A549 (cell line): ENCODE measurements around the gene MAN2B2.

Experiments used
- CEBPB ChIP-seq, 2 experiments: fragments of >200 bp in 1 of 2; sonication (Bioruptor Twin) in 1 of 2; formaldehyde crosslinking in 1 of 2; IDR thresholded peaks; 2 replicates each; pipeline ENCODE4 v1.6.1; 2012 to 2016
- EHMT2 ChIP-seq: fragments of 200-600 bp; sonication (generic); IDR thresholded peaks from 2 replicates; pipeline ENCODE4 v1.6.1; 2016; ENCODE audit warnings: antibody characterized with exemption, low read depth, mild to moderate bottlenecking, moderate library complexity
- EP300 ChIP-seq, 2 experiments: fragments of >200 bp; sonication (Bioruptor Twin); formaldehyde crosslinking; IDR thresholded peaks; 2 replicates in 1 of 2; 3 replicates in 1 of 2; pipeline ENCODE4 v1.6.1; 2016 to 2017
- KDM1A ChIP-seq: fragments of 200-600 bp; sonication (generic); IDR thresholded peaks from 2 replicates; pipeline ENCODE4 v1.6.1; 2016; ENCODE audit warnings: low read depth, mild to moderate bottlenecking
- MAZ ChIP-seq: fragments of 150-350 bp; IDR thresholded peaks from 2 replicates; pipeline ENCODE4 v1.6.1; 2014; ENCODE audit warnings: antibody characterized with exemption, low read depth, low read length, borderline replicate concordance
- PHF8 ChIP-seq: fragments of 200-600 bp; sonication (generic); IDR thresholded peaks from 2 replicates; pipeline ENCODE4 v1.6.1; 2016; ENCODE audit warnings: low read depth, mild to moderate bottlenecking, antibody characterized with exemption, moderate library complexity, borderline replicate concordance
- POLR2A ChIP-seq: IDR thresholded peaks from 2 replicates; pipeline ENCODE4 v1.6.1; 2012; ENCODE audit warnings: mild to moderate bottlenecking, low read length
- RCOR1 ChIP-seq: fragments of 150-350 bp; IDR thresholded peaks from 2 replicates; pipeline ENCODE4 v1.6.1; 2014; ENCODE audit warnings: antibody characterized with exemption, low read length, low read depth
- ZSCAN20 ChIP-seq: fragments of 250-450 bp; sonication (Bioruptor Pico); IDR thresholded peaks from 2 replicates; pipeline ENCODE4 v1.8.0; 2022; ENCODE audit warnings: mild to moderate bottlenecking, moderate library complexity
- TF ChIP-seq, protein P1 (sequence below): fragments of >200 bp; sonication (Bioruptor Twin); formaldehyde crosslinking; IDR thresholded peaks from 3 replicates; pipeline ENCODE4 v1.5.1; 2016
- TF ChIP-seq, protein P2 (sequence below): fragments of 200-600 bp; sonication (generic); IDR thresholded peaks from 2 replicates; pipeline ENCODE4 v1.6.1; 2016; ENCODE audit warnings: antibody characterized with exemption, mild to moderate bottlenecking, moderate library complexity

GRCh38 chr4:6594341-6594740 lies 19.4 kb downstream of the MAN2B2 start:
- TF ChIP-seq MAZ (no peak), ZSCAN20 (no peak), RCOR1 (no peak), POLR2A (no peak), CEBPB (IDR thresholded peaks at IDR 0.05) (no peak), EP300 (IDR thresholded peaks at IDR 0.05) (no peak), KDM1A (no peak), EHMT2 (no peak), PHF8 (no peak)
- TF ChIP-seq, protein P1, sequence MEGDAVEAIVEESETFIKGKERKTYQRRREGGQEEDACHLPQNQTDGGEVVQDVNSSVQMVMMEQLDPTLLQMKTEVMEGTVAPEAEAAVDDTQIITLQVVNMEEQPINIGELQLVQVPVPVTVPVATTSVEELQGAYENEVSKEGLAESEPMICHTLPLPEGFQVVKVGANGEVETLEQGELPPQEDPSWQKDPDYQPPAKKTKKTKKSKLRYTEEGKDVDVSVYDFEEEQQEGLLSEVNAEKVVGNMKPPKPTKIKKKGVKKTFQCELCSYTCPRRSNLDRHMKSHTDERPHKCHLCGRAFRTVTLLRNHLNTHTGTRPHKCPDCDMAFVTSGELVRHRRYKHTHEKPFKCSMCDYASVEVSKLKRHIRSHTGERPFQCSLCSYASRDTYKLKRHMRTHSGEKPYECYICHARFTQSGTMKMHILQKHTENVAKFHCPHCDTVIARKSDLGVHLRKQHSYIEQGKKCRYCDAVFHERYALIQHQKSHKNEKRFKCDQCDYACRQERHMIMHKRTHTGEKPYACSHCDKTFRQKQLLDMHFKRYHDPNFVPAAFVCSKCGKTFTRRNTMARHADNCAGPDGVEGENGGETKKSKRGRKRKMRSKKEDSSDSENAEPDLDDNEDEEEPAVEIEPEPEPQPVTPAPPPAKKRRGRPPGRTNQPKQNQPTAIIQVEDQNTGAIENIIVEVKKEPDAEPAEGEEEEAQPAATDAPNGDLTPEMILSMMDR, result no peak
- TF ChIP-seq, protein P2, sequence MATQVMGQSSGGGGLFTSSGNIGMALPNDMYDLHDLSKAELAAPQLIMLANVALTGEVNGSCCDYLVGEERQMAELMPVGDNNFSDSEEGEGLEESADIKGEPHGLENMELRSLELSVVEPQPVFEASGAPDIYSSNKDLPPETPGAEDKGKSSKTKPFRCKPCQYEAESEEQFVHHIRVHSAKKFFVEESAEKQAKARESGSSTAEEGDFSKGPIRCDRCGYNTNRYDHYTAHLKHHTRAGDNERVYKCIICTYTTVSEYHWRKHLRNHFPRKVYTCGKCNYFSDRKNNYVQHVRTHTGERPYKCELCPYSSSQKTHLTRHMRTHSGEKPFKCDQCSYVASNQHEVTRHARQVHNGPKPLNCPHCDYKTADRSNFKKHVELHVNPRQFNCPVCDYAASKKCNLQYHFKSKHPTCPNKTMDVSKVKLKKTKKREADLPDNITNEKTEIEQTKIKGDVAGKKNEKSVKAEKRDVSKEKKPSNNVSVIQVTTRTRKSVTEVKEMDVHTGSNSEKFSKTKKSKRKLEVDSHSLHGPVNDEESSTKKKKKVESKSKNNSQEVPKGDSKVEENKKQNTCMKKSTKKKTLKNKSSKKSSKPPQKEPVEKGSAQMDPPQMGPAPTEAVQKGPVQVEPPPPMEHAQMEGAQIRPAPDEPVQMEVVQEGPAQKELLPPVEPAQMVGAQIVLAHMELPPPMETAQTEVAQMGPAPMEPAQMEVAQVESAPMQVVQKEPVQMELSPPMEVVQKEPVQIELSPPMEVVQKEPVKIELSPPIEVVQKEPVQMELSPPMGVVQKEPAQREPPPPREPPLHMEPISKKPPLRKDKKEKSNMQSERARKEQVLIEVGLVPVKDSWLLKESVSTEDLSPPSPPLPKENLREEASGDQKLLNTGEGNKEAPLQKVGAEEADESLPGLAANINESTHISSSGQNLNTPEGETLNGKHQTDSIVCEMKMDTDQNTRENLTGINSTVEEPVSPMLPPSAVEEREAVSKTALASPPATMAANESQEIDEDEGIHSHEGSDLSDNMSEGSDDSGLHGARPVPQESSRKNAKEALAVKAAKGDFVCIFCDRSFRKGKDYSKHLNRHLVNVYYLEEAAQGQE, result no peak
